ENCODE results near the gene FMNL2. TPM values are rescaled to one million over a fixed set of nuclear protein-coding genes. Genes with fewer than 3 reads are reported as not detected.
A peak's percentile ranks its signal among the peaks of the same experiment; 100 is the strongest.

Gene FMNL2
- total RNA-seq, 1 experiment from 2014 or later, result 33.6 TPM

DNA sequence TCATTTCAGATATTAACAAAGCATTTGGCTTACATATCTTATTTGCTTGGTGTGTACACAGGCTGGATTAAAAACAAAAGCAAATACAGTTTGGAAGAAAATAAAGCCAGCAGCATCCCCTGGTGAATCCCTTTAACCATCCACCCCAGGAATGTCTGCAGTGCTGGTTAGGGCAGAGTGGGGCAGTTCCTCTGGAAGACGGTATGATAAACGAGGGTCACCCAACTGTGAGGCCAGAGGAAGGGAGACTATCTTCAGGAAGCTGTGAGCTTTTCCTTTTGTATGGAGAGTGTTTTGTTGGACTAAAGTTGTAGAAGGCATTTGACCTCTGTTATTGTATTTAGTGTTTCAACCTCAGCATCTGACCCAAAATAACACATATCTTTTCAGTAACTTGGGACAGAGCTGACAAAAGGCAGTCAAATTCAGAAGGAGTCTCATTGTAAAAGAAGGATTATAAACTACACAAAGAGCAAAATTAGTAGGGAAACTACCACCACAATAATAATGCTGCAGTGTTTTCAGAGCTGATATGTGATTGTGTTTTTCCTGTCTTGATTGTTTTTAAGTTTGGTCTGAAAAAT is 159.1 kb downstream of the FMNL2 start:
- no peak overlapping the region for H3K56ac ChIP-seq (ENCODE audit: insufficient read length, low read depth, low read length)
- peaks cover 10 to 12% of the 10 kb centered on the region in 2 experiments for H3K9me3 Mint-ChIP-seq
- H3K79me2 ChIP-seq (ENCODE audit: insufficient read depth, low read length), result peaks cover 5% of the 10 kb centered on the region; the same call in 1 of the 2 replicates
- H4K20me1 ChIP-seq (ENCODE audit: control insufficient read depth, insufficient read depth, insufficient read length), result no peaks in the 10 kb centered on the region
- DNase-seq, result no peak
- no peak overlapping the region for H3K9ac ChIP-seq (ENCODE audit: extremely low read depth, insufficient read length, low read length)
- H3K4ac ChIP-seq (ENCODE audit: low read depth, low read length), result no peak overlapping the region
- H3K14ac ChIP-seq (ENCODE audit: insufficient read depth, low read length), result no peak overlapping the region
- no peaks in the 10 kb centered on the region for H3K27me3 ChIP-seq (ENCODE audit: insufficient read depth, low read length)
- H3K4me2 ChIP-seq (ENCODE audit: insufficient read depth, insufficient read length, low read length), result peak overlapping the region; percentile 16
- no peak for TF ChIP-seq CTCF (conservative IDR thresholded peaks at IDR 0.05)
- no peak overlapping the region for H2AFZ ChIP-seq (ENCODE audit: low read length)
- H3K36me3 Mint-ChIP-seq (ENCODE audit: insufficient read depth in 1 of 3, low read depth in 3 of 3), result peaks cover 0 to 12% (median 6%) of the 10 kb centered on the region in 3 experiments; a peak in 4 of 7 replicates
- H3K4me1 Mint-ChIP-seq, result peaks cover 63% of the 10 kb centered on the region in 2 experiments
- H3K27ac Mint-ChIP-seq, result peak overlapping the region in 2 of 3 experiments; percentile 37 to 97; a peak in 5 of 7 replicates
- no peak overlapping the region for H4K91ac ChIP-seq (ENCODE audit: insufficient read length, low read depth, low read length)
- H2BK15ac ChIP-seq (ENCODE audit: low read depth, low read length), result no peak overlapping the region
- no peak overlapping the region for H2AK5ac ChIP-seq (ENCODE audit: insufficient read length, low read length)
- no peak overlapping the region for H3K23ac ChIP-seq (ENCODE audit: insufficient read length, low read depth, low read length)
- no peak overlapping the region for H4K8ac ChIP-seq (replicated peaks; ENCODE audit: insufficient read length, low read depth, low read length)
- no peak overlapping the region for H2BK12ac ChIP-seq (ENCODE audit: insufficient read length, low read depth, low read length)
- no peak overlapping the region for H2BK20ac ChIP-seq (ENCODE audit: low read depth, low read length, poor library complexity, severe bottlenecking)
- no peaks in the 10 kb centered on the region for H3K27me3 Mint-ChIP-seq (ENCODE audit: low read depth)
- H3K4me3 Mint-ChIP-seq, result peak overlapping the region in 1 of 2 experiments; percentile 41; a peak in 2 of 5 replicates
- no peak overlapping the region for H2BK120ac ChIP-seq (ENCODE audit: low read depth, low read length, poor library complexity, severe bottlenecking)
- no peak overlapping the region for H3K18ac ChIP-seq (ENCODE audit: insufficient read length, low read depth, low read length)
- H2BK5ac ChIP-seq (ENCODE audit: insufficient read length, low read length), result no peak overlapping the region
- no peaks in the 10 kb centered on the region for H3K9me3 ChIP-seq (ENCODE audit: control insufficient read depth, low read depth, low read length)
- WGBS (ENCODE audit: extremely low coverage, insufficient read length, low lambda C conversion rate), result no CpG with 5 or more reads among the region's 2 CpGs
- no peak overlapping the region for H3K27ac ChIP-seq (ENCODE audit: insufficient read length, low read depth, low read length)
- peaks cover 10% of the 10 kb centered on the region for H3K4me1 ChIP-seq (ENCODE audit: insufficient read depth, low read length)
- no peaks in the 10 kb centered on the region for H3K23me2 ChIP-seq (ENCODE audit: insufficient read length, low read depth, low read length, poor library complexity, severe bottlenecking)
- no peak overlapping the region for H3T11ph ChIP-seq (ENCODE audit: low read length)
- no peaks in the 10 kb centered on the region for H3K79me1 ChIP-seq (ENCODE audit: insufficient read depth, low read depth, low read length, poor library complexity, severe bottlenecking)
- no peak overlapping the region for H4K5ac ChIP-seq (ENCODE audit: insufficient read length, low read depth, low read length)

Measured in H9 (cell line).